GM18951 (cell line): ENCODE measurements around the gene PROX1.

ENCODE experiments used
- POLR2A ChIP-seq: IDR thresholded peaks from 4 replicates; pipeline ENCODE4 v1.6.1; 2011; ENCODE audit warnings: mild to moderate bottlenecking; ENCODE audit not compliant: insufficient read length, insufficient read depth; ENCODE audit errors: extremely low read depth
- in situ Hi-C: fragments of 300-500 bp; cut with MboI; formaldehyde crosslinking; loops from one replicate; pipeline ENCODE4 v1.12.0; 2022; ENCODE audit warnings: low sequenced_read_pairs, mixed read lengths, inconsistent platforms; ENCODE audit not compliant: unreplicated experiment

PROX1 gene

GRCh38 chr1:214013614-214014377, 26.0 kb downstream of the PROX1 start:
- no peak for TF ChIP-seq POLR2A
- in situ Hi-C loops: no loop called here

GRCh38 chr1:214014730-214015129, 27.0 kb downstream of the PROX1 start:
- in situ Hi-C loops: no loop called here
- no peak for TF ChIP-seq POLR2A

GRCh38 chr1:214017191-214017982, 29.6 kb downstream of the PROX1 start:
- in situ Hi-C loops: no loop called here
- no peak for TF ChIP-seq POLR2A

GRCh38 chr1:214018386-214019268, 30.9 kb downstream of the PROX1 start:
- in situ Hi-C loops: no loop called here
- TF ChIP-seq POLR2A: no peak

- in situ Hi-C loops: no loop called here
- TF ChIP-seq POLR2A: no peak
Observed at GRCh38 chr1:214019499-214019898, 31.7 kb downstream of the PROX1 start.

GRCh38 chr1:214021321-214021720, 33.5 kb downstream of the PROX1 start:
- in situ Hi-C loops: no loop called here
- no peak for TF ChIP-seq POLR2A

GRCh38 chr1:214022229-214022791, 34.5 kb downstream of the PROX1 start:
- no peak for TF ChIP-seq POLR2A
- in situ Hi-C loops: no loop called here

- in situ Hi-C loops: no loop called here
- TF ChIP-seq POLR2A: no peak
Observed at GRCh38 chr1:214022810-214023425, 35.1 kb downstream of the PROX1 start.

GRCh38 chr1:214026985-214027384, 39.2 kb downstream of the PROX1 start:
- in situ Hi-C loops: no loop called here
- TF ChIP-seq POLR2A: no peak

- in situ Hi-C loops: no loop called here
- TF ChIP-seq POLR2A: no peak
Observed at GRCh38 chr1:214027498-214027897, 39.7 kb downstream of the PROX1 start.

- in situ Hi-C loops: no loop called here
- no peak for TF ChIP-seq POLR2A
Observed at GRCh38 chr1:214028095-214028494, 40.3 kb downstream of the PROX1 start.

GRCh38 chr1:214028649-214029406, 41.1 kb downstream of the PROX1 start:
- in situ Hi-C loops: no loop called here
- no peak for TF ChIP-seq POLR2A
